Osteoblast (primary cell): ENCODE measurements around the gene SCAMP1. TPM values are rescaled to one million over a fixed set of nuclear protein-coding genes. Genes with fewer than 3 reads are reported as not detected.
A peak's percentile ranks its signal among the peaks of the same experiment; 100 is the strongest.

ENCODE experiments used
- DNase-seq: peaks from one replicate; pipeline ENCODE4 v3.0.0; 2011; ENCODE audit warnings: low spot score, mixed read lengths; ENCODE audit not compliant: insufficient read length; ENCODE audit errors: missing footprints
- H2AFZ ChIP-seq: 2 replicates; pipeline ENCODE4 v1.6.0; 2011; ENCODE audit warnings: mild to moderate bottlenecking, low read length
- H3K27ac ChIP-seq: 2 replicates; pipeline ENCODE4 v1.5.1; 2011; ENCODE audit warnings: mild to moderate bottlenecking, low read depth, low read length, moderate library complexity
- H3K27me3 ChIP-seq: 2 replicates; pipeline ENCODE4 v1.6.0; 2012; ENCODE audit warnings: mild to moderate bottlenecking, control low read depth, inconsistent platforms, low read length, moderate library complexity; ENCODE audit not compliant: insufficient read depth
- H3K36me3 ChIP-seq: 2 replicates; pipeline ENCODE4 v1.5.1; 2011; ENCODE audit warnings: mild to moderate bottlenecking, low read length, control low read depth, moderate library complexity; ENCODE audit not compliant: insufficient read depth
- H3K4me1 ChIP-seq: 2 replicates; pipeline ENCODE4 v1.5.1; 2011; ENCODE audit warnings: mild to moderate bottlenecking, low read length, control low read depth, moderate library complexity; ENCODE audit not compliant: insufficient read depth
- H3K4me2 ChIP-seq: 2 replicates; pipeline ENCODE4 v1.6.0; 2011; ENCODE audit warnings: mild to moderate bottlenecking, low read length; ENCODE audit not compliant: insufficient read depth
- H3K4me3 ChIP-seq: fragments of 200-600 bp; sonication (generic); 3 replicates; pipeline ENCODE4 v1.5.1; 2012; ENCODE audit warnings: mild to moderate bottlenecking, low read length, inconsistent platforms; ENCODE audit not compliant: insufficient read depth
- H3K79me2 ChIP-seq: 2 replicates; pipeline ENCODE4 v1.6.0; 2012; ENCODE audit warnings: mild to moderate bottlenecking, low read length, control low read depth, inconsistent platforms; ENCODE audit not compliant: insufficient read depth
- H3K9me3 ChIP-seq: 2 replicates; pipeline ENCODE4 v1.5.1; 2011; ENCODE audit warnings: low read depth, low read length, control low read depth
- H4K20me1 ChIP-seq: 2 replicates; pipeline ENCODE4 v1.6.0; 2012; ENCODE audit warnings: mild to moderate bottlenecking, low read length, control low read depth; ENCODE audit not compliant: insufficient read depth
- total RNA-seq: library from RNA; depleted of rRNA; stranded (reverse); fragments of >200 nt; gene quantifications from 2 replicates; pipeline ENCODE4 v1.2.3, GENCODE V29; 2012
- TF ChIP-seq, protein P1 (sequence below): IDR thresholded peaks from 2 replicates; pipeline ENCODE4 v1.5.1; 2011; ENCODE audit warnings: mild to moderate bottlenecking, low read depth, low read length, moderate library complexity; ENCODE audit errors: extremely low read depth

The SCAMP1 gene
- total RNA-seq, 1 donor = 70.2 TPM

GRCh38 chr5:78482948-78483347 is 122.5 kb downstream of the SCAMP1 start:
- H2AFZ ChIP-seq = no peak overlapping the region

DNA sequence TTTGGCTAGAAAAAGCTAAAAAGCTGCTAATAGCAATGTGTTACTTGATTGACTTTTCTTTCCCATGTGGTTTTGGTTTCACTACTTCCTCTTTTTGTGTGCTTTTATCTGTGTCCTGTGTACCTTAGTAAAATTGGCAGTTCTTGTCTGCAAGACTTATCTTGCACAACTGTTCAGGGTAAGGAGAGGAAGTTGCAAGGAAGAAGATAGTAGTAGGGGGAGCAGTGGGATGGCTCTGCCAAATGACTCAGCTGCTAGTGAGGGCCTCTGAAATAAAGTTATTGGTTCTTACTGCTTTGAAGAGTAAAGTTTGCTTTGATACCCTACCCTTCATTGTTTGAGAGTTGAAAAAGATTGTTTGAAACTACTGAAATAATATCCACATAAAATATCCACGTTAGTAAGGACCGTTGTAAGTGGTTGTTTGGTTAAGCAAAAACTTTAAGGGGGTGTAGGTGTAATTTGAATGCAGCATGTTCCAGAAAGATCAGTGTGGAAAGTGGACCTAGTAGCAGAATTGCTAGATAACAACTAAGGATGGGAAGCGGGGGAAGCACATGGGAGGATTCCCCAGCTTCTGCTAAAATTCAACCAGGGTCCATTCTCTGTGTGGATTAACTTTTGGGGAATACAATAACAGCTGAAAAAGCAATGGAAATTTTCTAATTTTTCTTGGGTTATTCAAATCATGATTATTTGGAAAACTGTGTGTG is 123.5 kb downstream of the SCAMP1 start:
- H3K4me1 ChIP-seq = peaks cover 9% of the 10 kb centered on the region
- no peak overlapping the region for H3K4me2 ChIP-seq
- peak overlapping the region; percentile 57 for H3K27ac ChIP-seq
- H3K36me3 ChIP-seq = peaks cover 14% of the 10 kb centered on the region
- no peak for DNase-seq
- TF ChIP-seq, protein P1, sequence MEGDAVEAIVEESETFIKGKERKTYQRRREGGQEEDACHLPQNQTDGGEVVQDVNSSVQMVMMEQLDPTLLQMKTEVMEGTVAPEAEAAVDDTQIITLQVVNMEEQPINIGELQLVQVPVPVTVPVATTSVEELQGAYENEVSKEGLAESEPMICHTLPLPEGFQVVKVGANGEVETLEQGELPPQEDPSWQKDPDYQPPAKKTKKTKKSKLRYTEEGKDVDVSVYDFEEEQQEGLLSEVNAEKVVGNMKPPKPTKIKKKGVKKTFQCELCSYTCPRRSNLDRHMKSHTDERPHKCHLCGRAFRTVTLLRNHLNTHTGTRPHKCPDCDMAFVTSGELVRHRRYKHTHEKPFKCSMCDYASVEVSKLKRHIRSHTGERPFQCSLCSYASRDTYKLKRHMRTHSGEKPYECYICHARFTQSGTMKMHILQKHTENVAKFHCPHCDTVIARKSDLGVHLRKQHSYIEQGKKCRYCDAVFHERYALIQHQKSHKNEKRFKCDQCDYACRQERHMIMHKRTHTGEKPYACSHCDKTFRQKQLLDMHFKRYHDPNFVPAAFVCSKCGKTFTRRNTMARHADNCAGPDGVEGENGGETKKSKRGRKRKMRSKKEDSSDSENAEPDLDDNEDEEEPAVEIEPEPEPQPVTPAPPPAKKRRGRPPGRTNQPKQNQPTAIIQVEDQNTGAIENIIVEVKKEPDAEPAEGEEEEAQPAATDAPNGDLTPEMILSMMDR = no peak
- no peak overlapping the region for H3K4me3 ChIP-seq
- no peaks in the 10 kb centered on the region for H4K20me1 ChIP-seq
- H3K9me3 ChIP-seq = no peaks in the 10 kb centered on the region
- H2AFZ ChIP-seq = no peak overlapping the region
- no peaks in the 10 kb centered on the region for H3K79me2 ChIP-seq
- no peaks in the 10 kb centered on the region for H3K27me3 ChIP-seq

More at GRCh38 chr5:78482948-78483347, 122.5 kb downstream of the SCAMP1 start:
- Histone ChIP-seq H3K36me3 (peaks cover 4% of the 10 kb centered on the region), H4K20me1 (no peaks in the 10 kb centered on the region), H3K9me3 (no peaks in the 10 kb centered on the region), H3K79me2 (no peaks in the 10 kb centered on the region), H3K27me3 (no peaks in the 10 kb centered on the region), H3K4me2 (no peak overlapping the region), H3K4me1 (peaks cover 9% of the 10 kb centered on the region), H3K27ac (no peak overlapping the region), H3K4me3 (no peak overlapping the region)
- TF ChIP-seq, protein P1 = no peak
- DNase-seq = no peak

DNA sequence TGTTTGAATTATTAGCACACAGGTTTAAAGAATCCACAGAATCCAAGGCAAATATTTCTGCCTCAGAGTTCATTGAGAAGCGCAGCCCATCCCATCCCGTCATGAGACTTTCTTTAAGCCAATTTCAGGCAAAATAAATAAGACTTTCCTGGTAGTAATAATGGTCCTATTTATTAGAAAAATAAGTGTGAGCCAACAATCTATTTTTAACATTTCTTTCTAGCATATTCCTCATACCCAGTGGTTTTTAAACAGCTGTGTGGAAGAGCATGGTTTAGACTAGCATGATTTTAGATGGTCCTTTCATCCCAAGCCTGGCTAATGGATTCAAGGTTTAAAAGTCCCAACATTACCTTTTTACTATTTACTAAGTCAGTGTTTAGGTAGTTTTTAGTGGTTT is 125.8 kb downstream of the SCAMP1 start:
- Histone ChIP-seq H3K4me1 (peaks cover 9% of the 10 kb centered on the region), H3K27ac (no peak overlapping the region), H3K79me2 (peaks cover 5% of the 10 kb centered on the region), H3K27me3 (no peaks in the 10 kb centered on the region), H3K4me3 (no peak overlapping the region), H3K9me3 (no peaks in the 10 kb centered on the region), H2AFZ (no peak overlapping the region), H4K20me1 (no peaks in the 10 kb centered on the region), H3K4me2 (no peak overlapping the region), H3K36me3 (peaks cover 18% of the 10 kb centered on the region)
- TF ChIP-seq, protein P1 = no peak
- DNase-seq = no peak

DNA sequence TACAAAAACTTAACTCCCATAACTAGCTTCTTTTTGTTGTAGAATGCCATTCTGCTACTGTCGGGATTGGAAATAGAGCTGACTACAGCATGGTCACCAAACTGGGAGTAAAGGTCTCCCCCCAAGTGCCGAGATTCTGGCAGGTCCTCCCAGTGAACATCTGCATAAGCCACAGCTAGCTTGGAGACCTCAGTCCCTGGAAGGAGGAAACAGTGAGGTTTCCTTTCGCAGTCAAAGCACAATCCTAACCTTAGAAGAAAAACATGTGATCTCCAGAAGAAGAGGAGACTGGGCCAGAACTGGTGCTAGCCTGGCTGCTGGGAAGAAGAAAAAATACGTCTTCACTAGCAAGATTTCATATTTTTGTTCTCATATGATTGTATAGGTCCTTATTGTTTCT is 127.4 kb downstream of the SCAMP1 start:
- DNase-seq = no peak
- H3K27ac ChIP-seq = no peak overlapping the region
- H3K9me3 ChIP-seq = no peaks in the 10 kb centered on the region
- no peak overlapping the region for H3K4me2 ChIP-seq
- no peak overlapping the region for H2AFZ ChIP-seq
- peaks cover 8% of the 10 kb centered on the region for H3K79me2 ChIP-seq
- H3K27me3 ChIP-seq = no peaks in the 10 kb centered on the region
- no peak overlapping the region for H3K4me3 ChIP-seq
- TF ChIP-seq, protein P1 = no peak
- H3K36me3 ChIP-seq = peaks cover 18% of the 10 kb centered on the region
- H3K4me1 ChIP-seq = peaks cover 9% of the 10 kb centered on the region
- no peaks in the 10 kb centered on the region for H4K20me1 ChIP-seq
